HG03103 (cell line): ENCODE measurements around the gene HOMER3.
"Not testable (repeated sequence)": the region's sequence is repeated elsewhere in the genome, so short reads cannot be mapped to it uniquely, and the experiment has no call there.

Source experiments
- ATAC-seq: cut with Tn5 transposase; IDR thresholded peaks from one replicate; pipeline ENCODE4 v1.9.1; 2021; ENCODE audit warnings: low read depth; ENCODE audit not compliant: unreplicated experiment

Gene HOMER3

GRCh38 chr19:18955042-18955441 is 14.0 kb upstream of the HOMER3 start:
- no peak for ATAC-seq

DNA sequence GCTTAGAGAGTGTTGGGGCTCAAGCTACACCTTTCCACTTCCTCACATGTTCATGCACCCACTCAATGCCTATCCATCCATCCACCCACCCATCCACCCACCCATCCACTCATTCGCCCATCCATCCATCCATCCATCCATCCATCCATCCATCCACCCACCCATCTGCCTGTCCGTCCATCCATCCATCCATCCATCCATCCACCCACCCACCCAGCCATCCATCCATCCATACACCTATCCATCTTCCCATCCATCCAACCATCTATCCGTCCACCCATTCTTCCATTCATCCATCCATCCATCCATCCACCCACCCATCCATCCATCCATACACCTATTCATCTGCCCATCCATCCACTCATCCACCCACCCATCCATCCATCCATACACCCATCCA is 13.1 kb upstream of the HOMER3 start:
- ATAC-seq = no peak

GRCh38 chr19:18952364-18953003 is 11.5 kb upstream of the HOMER3 start:
- ATAC-seq = not testable (repeated sequence)

DNA sequence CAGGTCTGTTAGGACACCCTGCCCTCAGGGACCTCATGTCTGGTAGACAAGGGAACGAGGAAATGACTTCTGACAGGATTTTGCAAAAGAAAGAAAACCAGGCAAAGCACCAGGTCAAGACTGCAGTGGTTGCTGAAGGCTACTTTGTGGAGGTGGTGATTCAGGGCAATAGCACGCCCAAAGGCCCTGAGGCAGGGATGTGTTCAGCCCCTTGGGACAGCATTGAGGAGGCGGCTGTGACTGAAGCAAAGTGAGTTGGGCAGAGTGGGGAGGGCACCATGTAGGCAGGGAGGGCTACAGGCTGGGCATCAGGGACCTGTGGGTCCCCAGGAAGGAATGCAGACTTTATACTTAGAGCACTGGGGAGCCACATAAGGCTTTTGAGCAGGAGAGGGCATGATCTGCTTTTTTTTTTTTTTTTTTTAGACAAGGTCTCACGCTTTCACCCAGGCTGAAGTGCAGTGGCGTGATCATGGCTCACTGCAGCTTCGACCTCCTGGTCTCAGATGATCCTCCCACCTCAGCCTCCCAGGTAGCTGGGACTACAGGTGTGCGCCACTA is 10.8 kb upstream of the HOMER3 start:
- no peak for ATAC-seq

GRCh38 chr19:18949858-18950257 is 8.8 kb upstream of the HOMER3 start:
- ATAC-seq = no peak

GRCh38 chr19:18948976-18949356 is 7.9 kb upstream of the HOMER3 start:
- ATAC-seq = no peak

DNA sequence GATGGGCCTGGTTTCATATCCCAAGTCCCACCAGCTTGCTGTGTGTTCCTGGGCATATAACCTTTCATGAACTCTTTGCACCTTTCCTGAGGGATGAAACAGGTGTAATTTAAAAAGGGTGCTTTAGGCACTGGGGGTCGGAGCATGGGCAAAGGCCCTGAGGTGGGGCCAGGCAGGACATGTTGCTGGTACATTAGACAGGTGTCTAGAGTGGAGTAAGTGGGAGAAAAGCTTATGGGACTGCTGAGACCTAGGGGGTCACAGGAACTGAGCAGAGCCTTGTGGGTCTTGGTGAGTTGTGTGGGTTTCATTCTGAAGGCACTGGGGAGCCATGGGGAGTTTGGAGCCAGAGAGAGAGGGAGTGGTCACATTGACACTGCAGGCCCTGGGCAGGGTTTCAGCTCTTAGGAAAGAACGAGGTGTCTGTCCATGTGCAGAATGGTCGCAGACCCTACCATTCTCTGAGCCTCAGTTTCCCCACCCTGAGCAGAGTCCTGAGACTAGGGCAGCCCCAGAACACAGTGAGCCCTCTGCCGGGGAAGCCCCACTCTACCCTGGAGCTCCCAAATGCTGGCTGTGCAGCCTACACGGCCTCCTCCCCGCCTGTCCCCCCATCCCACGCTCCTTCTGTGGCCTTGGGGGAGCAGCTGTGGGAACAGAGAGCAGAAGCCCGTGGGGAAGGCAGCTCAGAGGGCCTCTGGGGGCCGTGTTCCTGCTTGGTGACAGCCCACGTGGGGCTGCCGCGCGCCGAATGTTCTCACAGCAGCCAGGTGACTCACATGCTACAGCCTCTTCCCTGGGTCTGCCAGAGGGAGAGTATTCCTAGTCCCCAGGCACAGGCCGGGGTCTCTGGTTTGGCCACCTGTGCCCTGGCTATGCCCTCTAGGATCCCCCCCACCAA is 7.3 kb upstream of the HOMER3 start:
- no peak for ATAC-seq

- ATAC-seq = no peak
Observed at GRCh38 chr19:18946918-18947317, 5.9 kb upstream of the HOMER3 start.

DNA sequence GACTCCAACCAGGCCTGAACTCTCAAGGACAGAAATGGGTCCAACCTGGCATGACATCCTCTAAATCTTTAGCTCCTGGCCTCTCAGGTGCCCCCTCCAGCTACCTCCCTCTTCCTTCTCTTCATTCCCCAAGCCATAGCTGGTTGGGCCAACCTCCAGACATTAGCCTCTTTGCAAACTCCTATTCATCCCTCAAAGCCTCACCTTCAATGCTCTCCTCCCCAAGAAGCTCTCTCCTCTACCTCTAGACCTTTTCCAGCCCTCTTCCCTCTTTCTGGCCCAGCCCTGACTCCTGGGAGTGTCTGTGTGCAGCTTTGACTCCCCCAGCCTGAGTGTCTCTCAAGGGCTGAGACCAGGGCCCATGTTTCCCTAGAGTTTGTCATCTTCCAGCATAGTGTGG is 5.3 kb upstream of the HOMER3 start:
- ATAC-seq = no peak

DNA sequence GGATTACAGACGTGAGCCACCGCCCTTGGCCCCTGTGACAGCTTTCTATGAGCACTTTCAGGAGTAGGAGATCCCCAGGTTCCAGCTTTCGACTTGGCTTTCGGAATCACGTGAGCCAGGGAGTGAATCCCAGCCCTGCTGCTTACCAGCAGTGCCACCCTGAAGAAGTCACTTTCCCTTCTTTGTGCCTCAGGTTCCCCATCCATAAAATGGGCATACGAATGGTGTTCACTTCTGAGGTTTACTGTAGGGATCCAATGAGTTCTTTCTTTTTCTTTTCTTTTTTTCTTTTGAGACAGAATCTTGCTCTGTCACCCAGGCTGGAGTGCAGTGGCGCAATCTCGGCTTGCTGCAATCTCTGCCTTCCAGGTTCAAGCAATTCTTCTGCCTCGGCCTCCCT is 4.3 kb upstream of the HOMER3 start:
- ATAC-seq = no peak

- ATAC-seq = no peak
Observed at GRCh38 chr19:18943465-18943864, 2.4 kb upstream of the HOMER3 start.

DNA sequence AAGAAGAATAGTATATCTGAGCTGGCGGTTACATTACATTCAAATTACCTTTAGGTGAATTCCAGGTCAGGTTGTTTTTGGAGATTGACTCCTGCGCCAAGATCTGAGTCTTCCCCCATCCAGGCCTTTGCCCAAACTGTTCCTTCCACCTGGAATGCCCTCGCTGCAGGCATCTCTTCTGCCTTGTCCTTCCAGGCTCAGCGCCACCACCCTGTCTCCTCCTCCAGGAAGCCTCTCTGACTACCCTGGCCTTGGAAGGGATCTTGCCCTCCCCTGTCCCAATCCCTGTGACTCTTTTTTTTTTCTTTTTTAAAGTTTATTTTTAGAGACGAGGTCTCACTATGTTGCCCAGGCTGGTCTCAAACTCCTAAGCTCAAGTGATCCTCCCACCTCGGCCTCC is 1.7 kb upstream of the HOMER3 start:
- no peak for ATAC-seq

DNA sequence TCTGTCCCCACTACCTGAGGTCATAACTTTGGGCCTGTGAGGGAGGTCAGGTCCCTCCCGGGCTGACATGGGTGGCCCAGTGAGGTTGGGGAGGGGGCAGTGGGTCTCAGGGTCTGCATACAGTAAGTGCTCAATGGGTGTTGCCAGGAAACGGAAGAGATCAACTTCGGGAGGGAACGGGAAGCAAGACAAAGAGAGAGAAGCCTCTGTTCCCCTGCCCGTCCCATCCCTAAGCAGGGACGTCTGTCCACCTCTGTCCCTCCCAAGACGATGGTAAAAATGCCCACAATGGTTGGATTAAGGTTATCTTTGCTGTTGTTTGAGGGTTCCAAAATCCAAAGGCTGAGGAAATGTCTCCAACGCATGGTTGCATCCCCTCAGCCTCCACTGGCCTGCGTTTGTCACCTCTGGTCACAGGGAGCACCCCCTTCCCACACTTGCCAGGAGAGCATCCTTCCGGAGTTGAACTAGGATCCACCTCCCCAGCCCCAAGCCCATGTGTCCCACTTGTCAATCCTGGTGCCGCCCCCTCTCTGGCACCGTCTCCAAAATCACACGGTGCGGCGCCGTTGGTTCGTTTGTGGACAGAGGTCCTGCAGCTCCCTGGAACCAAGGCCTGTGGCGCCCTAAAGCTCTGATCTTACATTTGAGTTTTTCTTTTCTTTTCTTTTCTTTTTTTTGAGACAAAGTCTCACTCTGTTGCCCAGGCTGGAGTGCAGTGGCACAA is 774 bp upstream of the HOMER3 start:
- no peak for ATAC-seq

- no peak for ATAC-seq
Observed at GRCh38 chr19:18939922-18940768, 872 bp downstream of the HOMER3 start.

- no peak for ATAC-seq
Observed at GRCh38 chr19:18939163-18939562, 1.9 kb downstream of the HOMER3 start.

GRCh38 chr19:18933297-18933696 is 7.7 kb downstream of the HOMER3 start:
- no peak for ATAC-seq

DNA sequence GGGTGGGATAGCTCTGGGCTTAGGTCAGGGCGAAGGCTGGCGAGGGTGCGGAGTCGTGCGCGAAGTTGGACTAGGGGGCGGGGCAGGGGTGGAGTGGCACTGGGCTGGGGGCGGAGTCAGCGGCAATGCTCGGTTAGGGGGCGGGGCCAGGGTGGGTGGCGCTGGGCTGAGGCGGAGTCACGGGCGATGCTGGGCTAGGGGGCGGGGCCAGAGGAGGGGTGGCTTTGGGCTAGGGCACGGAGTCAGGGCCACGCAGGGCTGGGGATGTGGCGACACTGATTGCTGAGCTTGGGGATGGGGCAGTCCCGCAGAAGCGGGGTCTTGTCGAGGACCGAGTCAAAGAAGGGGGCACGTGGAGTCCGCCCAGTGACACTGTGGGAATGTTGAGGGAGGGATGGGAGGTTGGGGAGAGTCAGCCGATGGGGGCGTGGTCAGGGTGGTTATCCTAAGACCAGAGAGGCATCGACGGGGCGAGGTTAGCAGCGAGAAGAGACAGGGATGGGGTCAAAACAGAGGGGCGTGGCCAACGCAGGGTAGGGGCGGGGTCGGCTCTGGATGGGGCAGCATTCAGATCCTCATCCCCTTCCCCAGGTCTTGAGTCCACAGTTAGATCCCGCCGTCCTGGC is 8.7 kb downstream of the HOMER3 start:
- ATAC-seq = no peak

- ATAC-seq = no peak
Observed at GRCh38 chr19:18931316-18932162, 9.5 kb downstream of the HOMER3 start.

DNA sequence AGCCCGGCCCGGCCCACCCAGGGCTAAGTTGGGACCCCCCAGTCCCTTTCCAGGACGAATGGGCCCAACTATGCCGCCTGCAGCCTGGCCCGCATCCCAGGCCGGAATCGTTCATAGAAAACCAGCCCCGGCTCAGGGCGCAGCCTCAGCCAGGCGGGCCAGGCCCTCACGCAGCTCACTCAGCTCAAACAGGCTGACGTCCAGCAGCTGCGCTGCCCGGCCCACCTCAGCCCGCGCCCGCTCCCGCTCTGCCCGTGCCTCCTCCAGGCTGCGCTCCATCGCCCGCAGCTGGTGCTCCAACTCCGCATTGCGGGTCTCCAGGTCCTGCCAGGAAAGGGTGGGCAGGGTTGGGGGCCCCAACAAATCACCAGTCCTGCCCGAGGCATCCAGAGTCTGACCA is 11.7 kb downstream of the HOMER3 start:
- ATAC-seq = no peak
